Fibroblast of pulmonary artery (primary cell): ENCODE data around the gene B4GAT1.
"Not testable (repeated sequence)": the region's sequence is repeated elsewhere in the genome, so short reads cannot be mapped to it uniquely, and the experiment has no call there.

Experiments used
- DNase-seq: peaks from one replicate; pipeline ENCODE4 v3.0.0-alpha.2; 2010; ENCODE audit warnings: low read depth
- H3K4me3 ChIP-seq: replicated peaks from 2 replicates; pipeline ENCODE4 v1.5.1; 2011; ENCODE audit warnings: low read depth, mild to moderate bottlenecking, control low read depth, low read length, moderate library complexity
- CTCF ChIP-seq: IDR thresholded peaks from 2 replicates; pipeline ENCODE4 v1.5.1; 2011; ENCODE audit warnings: mild to moderate bottlenecking, control low read depth, low read length, inconsistent platforms; ENCODE audit errors: missing control alignments

Gene B4GAT1

GRCh38 chr11:66347425-66348276 lies at the start of gene B4GAT1:
B4GAT1 (minus strand) TSS chr11:66347629; CDS start chr11:66347545, 84 bp downstream.
- TF ChIP-seq CTCF = no peak
- DNase-seq = peak; percentile 94
- peak within 1 kb of the TSS; percentile 69 for H3K4me3 ChIP-seq

- DNase-seq = no peak
- H3K4me3 ChIP-seq = no peak overlapping the region
- no peak for TF ChIP-seq CTCF
These were observed 46.5 kb upstream of the B4GAT1 start for GRCh38 chr11:66393954-66394353.

GRCh38 chr11:66391322-66391721 lies 43.9 kb upstream of the B4GAT1 start:
- no peak for TF ChIP-seq CTCF
- H3K4me3 ChIP-seq = no peak overlapping the region

GRCh38 chr11:66388780-66389386 lies 41.5 kb upstream of the B4GAT1 start:
- peak; percentile 80 for DNase-seq
- TF ChIP-seq CTCF = peak; percentile 92
- H3K4me3 ChIP-seq = no peak overlapping the region

More at GRCh38 chr11:66391322-66391721, 43.9 kb upstream of the B4GAT1 start:
- no peak for DNase-seq

- TF ChIP-seq CTCF = no peak
- H3K4me3 ChIP-seq = peak overlapping the region; percentile 28
- DNase-seq = peak; percentile 93
These were observed 39.0 kb upstream of the B4GAT1 start for GRCh38 chr11:66386171-66387069.

- not testable (repeated sequence) for H3K4me3 ChIP-seq, DNase-seq
These were observed 36.9 kb upstream of the B4GAT1 start for GRCh38 chr11:66384316-66384715.

- H3K4me3 ChIP-seq, DNase-seq: not testable (repeated sequence)
These were observed 32.8 kb upstream of the B4GAT1 start for GRCh38 chr11:66380264-66380663.

- not testable (repeated sequence) for H3K4me3 ChIP-seq, DNase-seq
These were observed 26.4 kb upstream of the B4GAT1 start for GRCh38 chr11:66373690-66374287.
